ENCODE measurements around the gene VPS37B.

VPS37B gene

GRCh38 chr12:122895704-122896636 lies at the start of gene VPS37B:
Gene VPS37B, minus strand, starts transcription at chr12:122896124. Its CDS starts 62 bp downstream, at chr12:122896062.
- DNase-seq = peak; percentile 82

- DNase-seq = peak; percentile 10
Measured at GRCh38 chr12:122944605-122945592, 49.0 kb upstream of the VPS37B start.

- peak; percentile 17 for DNase-seq
Measured at GRCh38 chr12:122943196-122943595, 47.3 kb upstream of the VPS37B start.

GRCh38 chr12:122942637-122943036 lies 46.7 kb upstream of the VPS37B start:
- DNase-seq = no peak

GRCh38 chr12:122941351-122941750 lies 45.4 kb upstream of the VPS37B start:
- DNase-seq = peak; percentile 48

- DNase-seq = no peak
Measured at GRCh38 chr12:122939125-122939524, 43.2 kb upstream of the VPS37B start.

- DNase-seq = no peak
Measured at GRCh38 chr12:122937622-122938091, 41.7 kb upstream of the VPS37B start.

- DNase-seq = no peak
Measured at GRCh38 chr12:122935318-122935717, 39.4 kb upstream of the VPS37B start.

GRCh38 chr12:122934722-122935121 lies 38.8 kb upstream of the VPS37B start:
- DNase-seq = no peak

- DNase-seq = no peak
Measured at GRCh38 chr12:122932207-122932606, 36.3 kb upstream of the VPS37B start.

- DNase-seq = no peak
Measured at GRCh38 chr12:122929812-122930211, 33.9 kb upstream of the VPS37B start.

- DNase-seq = no peak
Measured at GRCh38 chr12:122929148-122929538, 33.2 kb upstream of the VPS37B start.

GRCh38 chr12:122928404-122929147 lies 32.7 kb upstream of the VPS37B start:
- DNase-seq = no peak

GRCh38 chr12:122927756-122928403 lies 32.0 kb upstream of the VPS37B start:
- no peak for DNase-seq

- no peak for DNase-seq
Measured at GRCh38 chr12:122921917-122922316, 26.0 kb upstream of the VPS37B start.

- DNase-seq = no peak
Measured at GRCh38 chr12:122920687-122921086, 24.8 kb upstream of the VPS37B start.

GRCh38 chr12:122918827-122919226 lies 22.9 kb upstream of the VPS37B start:
- DNase-seq = no peak

- DNase-seq = peak; percentile 77
Measured at GRCh38 chr12:122917507-122918121, 21.7 kb upstream of the VPS37B start.

- no peak for DNase-seq
Measured at GRCh38 chr12:122909442-122910288, 13.7 kb upstream of the VPS37B start.

- no peak for DNase-seq
Measured at GRCh38 chr12:122908915-122909314, 13.0 kb upstream of the VPS37B start.
